ENCODE data around the gene FREY1. TPM values are rescaled to one million over a fixed set of nuclear protein-coding genes. Genes with fewer than 3 reads are reported as not detected.

FREY1 gene
- total and polyA plus RNA-seq, 2 of the 13 experiments (the other 11 are each of a cell fraction or from before 2014, with no cell fraction given): 0.44 to 0.73 TPM

GRCh38 chr11:45917623-45918330, 10.7 kb upstream of the FREY1 start, which contains the start of gene PEX16 (continued):
- TF ChIP-seq ATF7-NPFF (CRISPR knock-in tag; IDR thresholded peaks at IDR 0.05; ENCODE audit: low read depth) (no peak), RARG (CRISPR knock-in tag; IDR thresholded peaks at IDR 0.05; ENCODE audit: low read depth) (peak; percentile 71; the same call in 1 of the 2 replicates), SMAD3 (CRISPR knock-in tag; IDR thresholded peaks at IDR 0.05) (peak; percentile 64; the same call in 1 of the 2 replicates), ZBTB33 (CRISPR knock-in tag; IDR thresholded peaks at IDR 0.05) (0 out of 2 replicates have a peak, but pooled peaks have one; percentile 13), SIN3B (IDR thresholded peaks at IDR 0.05; ENCODE audit: low read length) (peak; percentile 51; the same call in 1 of the 2 replicates), ZNF496 (CRISPR knock-in tag; IDR thresholded peaks at IDR 0.05; ENCODE audit: insufficient replicate concordance) (no peak), ZNF703 (CRISPR knock-in tag; IDR thresholded peaks at IDR 0.05; ENCODE audit: borderline replicate concordance) (no peak; the same call in 1 of the 2 replicates), ZNF143 (CRISPR knock-in tag; IDR thresholded peaks at IDR 0.05) (no peak), ZNF839 (CRISPR knock-in tag; IDR thresholded peaks at IDR 0.05; ENCODE audit: borderline replicate concordance) (no peak), FOXC1 (CRISPR knock-in tag; IDR thresholded peaks at IDR 0.05; ENCODE audit: borderline replicate concordance) (peak; percentile 78), ZNF337 (CRISPR knock-in tag; IDR thresholded peaks at IDR 0.05; ENCODE audit: borderline replicate concordance, low read depth) (0 out of 2 replicates have a peak, but pooled peaks have one; percentile 24), NFE2L1 (CRISPR knock-in tag; IDR thresholded peaks at IDR 0.05; ENCODE audit: borderline replicate concordance) (no peak), ZNF691 (CRISPR knock-in tag; IDR thresholded peaks at IDR 0.05; ENCODE audit: borderline replicate concordance, low read depth) (peak; percentile 73; the same call in 1 of the 2 replicates)
- TF ChIP-seq, protein P1, sequence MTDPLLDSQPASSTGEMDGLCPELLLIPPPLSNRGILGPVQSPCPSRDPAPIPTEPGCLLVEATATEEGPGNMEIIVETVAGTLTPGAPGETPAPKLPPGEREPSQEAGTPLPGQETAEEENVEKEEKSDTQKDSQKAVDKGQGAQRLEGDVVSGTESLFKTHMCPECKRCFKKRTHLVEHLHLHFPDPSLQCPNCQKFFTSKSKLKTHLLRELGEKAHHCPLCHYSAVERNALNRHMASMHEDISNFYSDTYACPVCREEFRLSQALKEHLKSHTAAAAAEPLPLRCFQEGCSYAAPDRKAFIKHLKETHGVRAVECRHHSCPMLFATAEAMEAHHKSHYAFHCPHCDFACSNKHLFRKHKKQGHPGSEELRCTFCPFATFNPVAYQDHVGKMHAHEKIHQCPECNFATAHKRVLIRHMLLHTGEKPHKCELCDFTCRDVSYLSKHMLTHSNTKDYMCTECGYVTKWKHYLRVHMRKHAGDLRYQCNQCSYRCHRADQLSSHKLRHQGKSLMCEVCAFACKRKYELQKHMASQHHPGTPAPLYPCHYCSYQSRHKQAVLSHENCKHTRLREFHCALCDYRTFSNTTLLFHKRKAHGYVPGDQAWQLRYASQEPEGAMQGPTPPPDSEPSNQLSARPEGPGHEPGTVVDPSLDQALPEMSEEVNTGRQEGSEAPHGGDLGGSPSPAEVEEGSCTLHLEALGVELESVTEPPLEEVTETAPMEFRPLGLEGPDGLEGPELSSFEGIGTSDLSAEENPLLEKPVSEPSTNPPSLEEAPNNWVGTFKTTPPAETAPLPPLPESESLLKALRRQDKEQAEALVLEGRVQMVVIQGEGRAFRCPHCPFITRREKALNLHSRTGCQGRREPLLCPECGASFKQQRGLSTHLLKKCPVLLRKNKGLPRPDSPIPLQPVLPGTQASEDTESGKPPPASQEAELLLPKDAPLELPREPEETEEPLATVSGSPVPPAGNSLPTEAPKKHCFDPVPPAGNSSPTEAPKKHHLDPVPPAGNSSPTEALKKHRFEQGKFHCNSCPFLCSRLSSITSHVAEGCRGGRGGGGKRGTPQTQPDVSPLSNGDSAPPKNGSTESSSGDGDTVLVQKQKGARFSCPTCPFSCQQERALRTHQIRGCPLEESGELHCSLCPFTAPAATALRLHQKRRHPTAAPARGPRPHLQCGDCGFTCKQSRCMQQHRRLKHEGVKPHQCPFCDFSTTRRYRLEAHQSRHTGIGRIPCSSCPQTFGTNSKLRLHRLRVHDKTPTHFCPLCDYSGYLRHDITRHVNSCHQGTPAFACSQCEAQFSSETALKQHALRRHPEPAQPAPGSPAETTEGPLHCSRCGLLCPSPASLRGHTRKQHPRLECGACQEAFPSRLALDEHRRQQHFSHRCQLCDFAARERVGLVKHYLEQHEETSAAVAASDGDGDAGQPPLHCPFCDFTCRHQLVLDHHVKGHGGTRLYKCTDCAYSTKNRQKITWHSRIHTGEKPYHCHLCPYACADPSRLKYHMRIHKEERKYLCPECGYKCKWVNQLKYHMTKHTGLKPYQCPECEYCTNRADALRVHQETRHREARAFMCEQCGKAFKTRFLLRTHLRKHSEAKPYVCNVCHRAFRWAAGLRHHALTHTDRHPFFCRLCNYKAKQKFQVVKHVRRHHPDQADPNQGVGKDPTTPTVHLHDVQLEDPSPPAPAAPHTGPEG (CRISPR knock-in tag; IDR thresholded peaks at IDR 0.05): peak; percentile 68; the same call in 1 of the 2 replicates
- TF ChIP-seq, protein P2, sequence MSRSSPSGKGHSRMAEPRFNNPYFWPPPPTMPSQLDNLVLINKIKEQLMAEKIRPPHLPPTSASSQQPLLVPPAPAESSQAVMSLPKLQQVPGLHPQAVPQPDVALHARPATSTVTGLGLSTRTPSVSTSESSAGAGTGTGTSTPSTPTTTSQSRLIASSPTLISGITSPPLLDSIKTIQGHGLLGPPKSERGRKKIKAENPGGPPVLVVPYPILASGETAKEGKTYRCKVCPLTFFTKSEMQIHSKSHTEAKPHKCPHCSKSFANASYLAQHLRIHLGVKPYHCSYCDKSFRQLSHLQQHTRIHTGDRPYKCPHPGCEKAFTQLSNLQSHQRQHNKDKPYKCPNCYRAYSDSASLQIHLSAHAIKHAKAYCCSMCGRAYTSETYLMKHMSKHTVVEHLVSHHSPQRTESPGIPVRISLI (CRISPR knock-in tag; IDR thresholded peaks at IDR 0.05; ENCODE audit: borderline replicate concordance): 0 out of 2 replicates have a peak, but pooled peaks have one; percentile 21
- TF ChIP-seq, protein P3, sequence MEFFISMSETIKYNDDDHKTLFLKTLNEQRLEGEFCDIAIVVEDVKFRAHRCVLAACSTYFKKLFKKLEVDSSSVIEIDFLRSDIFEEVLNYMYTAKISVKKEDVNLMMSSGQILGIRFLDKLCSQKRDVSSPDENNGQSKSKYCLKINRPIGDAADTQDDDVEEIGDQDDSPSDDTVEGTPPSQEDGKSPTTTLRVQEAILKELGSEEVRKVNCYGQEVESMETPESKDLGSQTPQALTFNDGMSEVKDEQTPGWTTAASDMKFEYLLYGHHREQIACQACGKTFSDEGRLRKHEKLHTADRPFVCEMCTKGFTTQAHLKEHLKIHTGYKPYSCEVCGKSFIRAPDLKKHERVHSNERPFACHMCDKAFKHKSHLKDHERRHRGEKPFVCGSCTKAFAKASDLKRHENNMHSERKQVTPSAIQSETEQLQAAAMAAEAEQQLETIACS (CRISPR knock-in tag; IDR thresholded peaks at IDR 0.05): 0 out of 2 replicates have a peak, but pooled peaks have one; percentile 31
